ENCODE results near the gene TVP23C.
"Not testable (repeated sequence)": the region's sequence is repeated elsewhere in the genome, so short reads cannot be mapped to it uniquely, and the experiment has no call there.

The TVP23C gene

GRCh38 chr17:15563375-15563857, at the start of gene TVP23C:
Gene TVP23C, minus strand, starts transcription at chr17:15563483. Its CDS starts 35 bp downstream, at chr17:15563448.
- DNase-seq: peak; percentile 82

GRCh38 chr17:15592960-15593359, 29.7 kb upstream of the TVP23C start:
- DNase-seq: not testable (repeated sequence)

GRCh38 chr17:15591986-15592385, 28.7 kb upstream of the TVP23C start:
- not testable (repeated sequence) for DNase-seq

GRCh38 chr17:15590844-15591243, 27.6 kb upstream of the TVP23C start:
- not testable (repeated sequence) for DNase-seq

GRCh38 chr17:15589544-15590536, 26.6 kb upstream of the TVP23C start:
- not testable (repeated sequence) for DNase-seq

GRCh38 chr17:15588017-15588416, 24.7 kb upstream of the TVP23C start:
- not testable (repeated sequence) for DNase-seq

- not testable (repeated sequence) for DNase-seq
These were observed 20.0 kb upstream of the TVP23C start for GRCh38 chr17:15583313-15583712.

- not testable (repeated sequence) for DNase-seq
These were observed 18.2 kb upstream of the TVP23C start for GRCh38 chr17:15581462-15581861.

GRCh38 chr17:15576848-15577247, 13.6 kb upstream of the TVP23C start:
- DNase-seq: not testable (repeated sequence)

GRCh38 chr17:15574660-15575059, 11.4 kb upstream of the TVP23C start:
- DNase-seq: not testable (repeated sequence)

GRCh38 chr17:15573870-15574269, 10.6 kb upstream of the TVP23C start:
- DNase-seq: not testable (repeated sequence)

GRCh38 chr17:15562613-15563374, 489 bp downstream of the TVP23C start:
- not testable (repeated sequence) for DNase-seq

GRCh38 chr17:15561439-15561838, 1.8 kb downstream of the TVP23C start:
- not testable (repeated sequence) for DNase-seq

- DNase-seq: not testable (repeated sequence)
These were observed 4.7 kb downstream of the TVP23C start for GRCh38 chr17:15558403-15559105.

- DNase-seq: not testable (repeated sequence)
These were observed 5.9 kb downstream of the TVP23C start for GRCh38 chr17:15557334-15557832.

- DNase-seq: not testable (repeated sequence)
These were observed 10.4 kb downstream of the TVP23C start for GRCh38 chr17:15552932-15553331.

- not testable (repeated sequence) for DNase-seq
These were observed 13.7 kb downstream of the TVP23C start for GRCh38 chr17:15549552-15549951.

- DNase-seq: not testable (repeated sequence)
These were observed 16.7 kb downstream of the TVP23C start for GRCh38 chr17:15546604-15547003.

GRCh38 chr17:15540371-15541219, 22.7 kb downstream of the TVP23C start:
- not testable (repeated sequence) for DNase-seq

- DNase-seq: not testable (repeated sequence)
These were observed 30.2 kb downstream of the TVP23C start for GRCh38 chr17:15533122-15533521.

Data from left hindlimb (tissue), 1 donor.